Islet precursor cell (in vitro differentiated cells): ENCODE data around the gene ALOXE3.
"Not testable (repeated sequence)": the region's sequence is repeated elsewhere in the genome, so short reads cannot be mapped to it uniquely, and the experiment has no call there.

Experiments
- DNase-seq: peaks from one replicate; pipeline ENCODE4 v3.0.0-alpha.2; 2018

Gene ALOXE3

DNA sequence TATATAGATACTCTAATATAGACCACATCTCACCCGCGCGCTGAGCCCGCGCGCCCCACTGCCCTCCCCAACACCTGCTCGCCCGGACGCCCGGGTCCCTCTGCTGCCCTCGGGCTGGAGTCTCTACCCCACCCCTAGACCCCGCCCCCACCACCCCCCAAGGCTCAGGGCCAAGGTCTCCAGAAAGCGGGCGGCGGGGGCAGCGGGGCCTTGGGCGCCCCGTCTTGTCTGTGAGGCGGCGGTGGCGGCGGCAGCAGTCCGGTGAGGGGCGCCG is 3.0 kb upstream of the ALOXE3 start:
- no peak for DNase-seq

DNA sequence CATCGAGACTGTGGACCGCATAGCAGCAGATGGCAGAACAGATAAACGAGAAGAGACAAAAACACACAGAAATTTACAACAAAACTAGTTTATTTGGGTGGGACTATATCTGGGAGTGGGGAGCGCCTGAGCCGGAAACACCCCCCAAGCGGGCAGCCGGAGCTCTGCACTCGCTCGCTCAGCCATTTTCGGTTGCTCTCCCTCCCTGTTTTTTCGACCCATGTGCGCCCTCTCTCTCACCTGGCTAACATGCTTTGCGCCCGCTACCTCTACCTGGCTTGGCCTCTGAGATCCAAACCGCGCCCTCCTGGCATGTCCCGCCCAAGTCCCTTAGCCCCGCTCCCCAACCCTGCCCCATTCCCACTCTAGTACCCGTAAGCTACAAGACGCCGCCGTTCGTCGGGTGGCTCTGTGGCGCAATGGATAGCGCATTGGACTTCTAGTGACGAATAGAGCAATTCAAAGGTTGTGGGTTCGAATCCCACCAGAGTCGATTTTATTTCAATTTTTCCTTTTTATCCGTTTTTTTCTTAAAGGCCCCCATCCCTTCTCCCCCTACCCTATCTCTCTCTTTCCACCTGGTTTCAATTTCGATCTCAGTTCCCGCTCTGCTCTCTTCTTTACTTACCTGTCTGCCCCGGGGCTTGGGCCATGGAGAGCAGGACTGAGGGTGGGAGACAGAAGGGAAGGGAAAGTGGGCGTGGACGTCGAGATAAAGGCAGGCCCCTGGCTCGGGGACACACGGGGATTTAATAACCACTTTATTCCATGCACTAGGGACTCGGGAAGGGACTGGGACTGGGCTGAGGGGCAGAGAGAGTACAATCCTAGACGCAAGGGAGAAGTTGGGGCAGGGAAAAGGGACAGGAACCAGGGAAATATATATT is 2.4 kb upstream of the ALOXE3 start:
- peak; percentile 98 for DNase-seq

DNA sequence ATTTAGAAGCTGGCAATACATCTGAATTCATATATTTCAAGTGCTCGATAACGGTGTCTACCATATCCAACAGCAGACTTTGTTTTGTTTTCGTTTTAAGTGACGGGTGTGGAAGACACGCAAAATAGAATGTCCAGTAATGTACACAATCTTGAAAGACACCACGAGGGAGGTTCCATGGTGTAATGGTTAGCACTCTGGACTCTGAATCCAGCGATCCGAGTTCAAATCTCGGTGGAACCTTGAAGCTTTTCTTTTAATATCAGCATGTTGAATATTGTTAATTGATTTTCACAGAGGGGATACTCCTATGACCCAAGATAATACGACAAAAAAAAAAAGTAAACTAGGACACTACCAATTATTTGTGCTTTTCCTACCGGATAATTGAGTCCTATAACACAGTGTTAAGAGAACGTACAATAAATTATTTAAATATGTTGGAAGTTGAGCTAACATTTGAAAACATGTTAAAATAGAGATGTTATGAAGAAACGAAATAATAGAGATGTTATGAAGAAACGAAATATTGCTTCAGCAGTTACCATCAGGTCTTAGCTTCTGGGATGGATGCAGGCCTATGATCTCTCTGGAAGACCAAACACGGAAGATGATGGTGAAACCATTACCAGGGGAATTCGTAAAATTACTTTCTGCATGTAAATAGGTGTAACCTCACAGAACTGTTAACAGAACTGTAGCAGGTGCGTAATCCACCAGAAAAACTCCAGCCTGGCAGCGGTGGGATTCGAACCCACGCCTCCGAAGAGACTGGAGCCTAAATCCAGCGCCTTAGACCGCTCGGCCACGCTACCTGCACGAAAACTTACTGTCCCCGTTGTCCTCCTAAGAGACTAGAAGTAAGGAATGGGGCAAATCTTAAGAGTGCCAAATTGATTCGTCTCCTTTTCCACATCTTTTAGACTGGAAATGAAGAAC is 1.5 kb upstream of the ALOXE3 start:
- peak; percentile 98 for DNase-seq

DNA sequence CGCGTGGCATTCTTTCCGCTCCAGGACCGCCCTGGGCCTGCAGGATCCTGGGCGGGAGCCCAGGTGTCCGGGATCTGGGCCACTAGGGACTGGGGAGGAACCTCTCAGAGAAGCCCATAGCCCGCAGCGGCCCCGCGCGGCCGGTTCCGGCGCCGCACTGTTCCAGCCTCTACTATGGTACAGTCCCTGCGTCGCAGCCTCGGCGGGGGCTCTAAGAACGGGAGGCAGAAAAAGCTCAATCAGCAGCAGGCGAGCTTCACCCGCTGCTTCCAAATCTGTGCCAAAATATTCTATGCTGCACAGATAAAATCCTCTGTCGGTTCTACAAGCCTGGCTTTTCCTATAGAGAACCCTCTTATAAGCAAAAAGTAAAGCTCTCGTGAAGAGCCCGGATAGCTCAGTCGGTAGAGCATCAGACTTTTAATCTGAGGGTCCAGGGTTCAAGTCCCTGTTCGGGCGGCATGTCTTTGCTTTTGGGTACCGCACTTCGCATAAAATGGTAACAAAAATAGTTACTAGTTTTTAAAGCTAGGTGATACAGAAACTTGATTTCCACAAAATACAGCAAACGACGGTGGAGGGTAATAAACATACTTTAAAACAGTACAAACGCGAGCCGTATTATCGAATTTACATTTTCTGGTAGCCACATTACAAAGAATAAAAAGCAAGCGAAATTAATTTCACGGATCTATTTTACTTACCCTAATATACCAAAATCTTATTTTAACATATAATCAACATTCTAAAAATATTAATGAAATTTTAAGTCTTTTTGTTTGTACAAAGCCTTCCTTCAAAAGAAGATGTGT is 661 bp upstream of the ALOXE3 start:
- DNase-seq: peak; percentile 94

DNA sequence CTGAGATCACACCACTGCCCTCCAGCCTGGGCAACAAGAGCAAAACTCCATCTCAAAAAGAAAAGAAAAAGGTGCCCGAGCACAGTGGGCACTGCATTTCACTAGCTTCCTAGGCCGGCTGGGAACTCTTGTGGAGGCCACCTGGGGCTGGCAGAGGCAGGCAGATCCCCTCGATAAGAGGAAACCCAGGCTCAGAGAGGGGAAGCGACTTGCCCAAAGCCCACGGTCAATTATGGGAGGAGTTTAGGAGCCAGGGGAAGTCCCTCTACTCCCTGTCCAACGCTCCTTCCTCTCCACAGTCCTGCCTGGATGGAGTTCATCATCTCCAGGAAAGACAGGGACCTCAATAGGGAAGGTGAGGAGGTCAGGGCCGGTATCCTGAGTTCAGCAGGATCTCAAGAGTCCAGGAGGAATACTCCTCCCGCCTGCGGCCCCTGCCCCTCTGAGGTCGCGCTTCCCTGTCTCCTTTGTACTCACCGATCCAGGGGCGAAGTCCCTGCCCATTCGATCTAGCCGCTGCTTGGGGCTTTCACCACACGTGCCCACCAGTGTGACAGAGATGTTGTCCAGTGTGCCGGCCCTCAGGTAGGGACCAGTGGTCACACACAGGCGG is 841 bp downstream of the ALOXE3 start:
- DNase-seq: no peak

DNA sequence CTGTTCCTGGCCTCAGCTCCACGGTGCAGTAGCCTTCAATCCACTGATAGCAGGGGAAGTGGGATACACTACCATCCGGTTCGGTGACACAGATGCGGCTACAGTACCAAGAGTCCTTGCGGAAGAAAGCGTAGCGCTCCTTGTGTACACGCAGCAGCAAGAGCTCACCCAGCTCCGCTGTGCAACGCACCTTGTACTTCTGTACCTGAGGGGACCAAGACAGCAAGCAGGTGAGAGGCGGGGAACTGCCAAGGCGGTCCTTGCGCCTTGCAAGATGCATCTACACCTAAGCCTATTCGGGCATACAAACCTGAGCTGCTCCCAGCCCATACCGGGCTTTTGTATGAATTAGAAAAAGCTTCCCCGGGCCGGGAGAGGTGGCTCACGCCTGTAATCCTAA is 1.5 kb downstream of the ALOXE3 start:
- no peak for DNase-seq

DNA sequence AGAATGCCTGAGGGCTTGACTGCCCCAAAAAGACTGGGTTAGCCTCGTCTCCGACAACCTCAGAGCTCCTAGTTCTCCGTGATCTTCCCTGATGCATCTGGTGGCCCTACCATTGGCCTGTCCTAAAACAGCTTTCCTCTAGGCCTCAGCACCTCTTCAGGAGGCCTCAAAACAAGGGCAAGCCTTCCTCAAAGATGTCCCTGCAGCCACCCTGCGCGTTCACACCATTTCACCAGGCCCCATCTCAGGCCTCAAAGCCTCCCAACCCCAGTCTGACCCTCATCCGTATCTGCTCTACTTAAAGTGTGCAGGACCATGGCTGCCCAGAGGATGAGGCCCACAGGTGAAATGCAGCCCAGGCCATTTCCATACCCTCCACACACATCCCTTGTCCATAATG is 7.4 kb downstream of the ALOXE3 start:
- DNase-seq: no peak

DNA sequence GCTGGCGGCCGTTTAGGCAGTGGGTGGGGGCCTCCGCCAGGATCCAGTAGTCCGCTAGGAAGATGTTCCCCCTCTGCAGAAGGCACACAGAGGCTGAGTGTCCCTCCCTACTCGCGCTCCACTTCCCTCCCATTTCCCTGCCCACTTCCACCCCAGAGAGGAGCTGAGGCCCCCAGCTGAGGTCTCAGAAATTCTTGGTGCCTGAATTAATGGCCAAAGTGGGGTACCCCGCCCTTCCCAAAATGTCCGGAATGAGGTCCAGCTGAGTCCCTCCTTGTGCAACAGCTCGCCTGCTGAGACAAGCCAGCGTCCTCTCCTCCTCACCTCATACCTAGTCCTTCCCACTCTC is 7.9 kb downstream of the ALOXE3 start:
- DNase-seq: no peak

DNA sequence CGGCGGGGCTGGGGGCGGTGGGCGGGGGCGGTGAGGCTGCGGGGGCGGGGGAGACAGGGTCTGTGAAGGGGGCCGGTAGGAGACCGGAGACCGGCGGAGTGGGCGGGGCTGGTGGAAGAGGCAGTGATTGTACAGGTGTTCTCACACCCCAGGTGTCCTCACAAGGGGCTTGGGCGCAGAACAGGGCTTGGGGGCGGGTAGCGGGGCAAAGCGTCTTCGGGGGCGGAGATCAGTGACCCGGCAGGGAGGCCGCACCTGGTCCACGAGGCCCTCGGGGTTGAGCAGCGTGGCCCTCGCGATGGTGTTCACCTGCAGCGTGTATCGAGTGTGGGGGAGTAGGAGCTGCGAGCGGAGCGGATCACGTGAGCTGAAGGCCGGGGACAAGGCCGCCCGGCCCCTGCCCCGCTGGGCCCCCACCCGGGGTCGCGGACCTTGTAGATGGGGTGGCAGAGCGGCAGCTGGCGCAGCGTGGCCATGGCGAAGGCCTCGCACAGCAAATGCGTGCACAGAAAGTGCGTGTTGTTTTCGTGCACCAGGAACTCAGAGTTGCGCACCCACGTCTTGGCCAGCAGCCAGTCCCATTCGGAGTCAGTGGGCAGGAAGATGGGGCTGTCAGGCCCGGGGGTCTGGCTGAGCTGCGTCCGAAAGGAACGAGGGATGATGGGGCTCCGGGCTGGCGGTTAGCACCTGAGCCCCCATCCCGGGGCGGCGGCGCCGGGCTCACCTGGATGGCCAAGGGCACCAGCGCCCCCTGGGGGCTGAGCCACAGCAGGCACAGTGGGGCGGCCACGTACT is 8.5 kb downstream of the ALOXE3 start:
- peak; percentile 88 for DNase-seq

DNA sequence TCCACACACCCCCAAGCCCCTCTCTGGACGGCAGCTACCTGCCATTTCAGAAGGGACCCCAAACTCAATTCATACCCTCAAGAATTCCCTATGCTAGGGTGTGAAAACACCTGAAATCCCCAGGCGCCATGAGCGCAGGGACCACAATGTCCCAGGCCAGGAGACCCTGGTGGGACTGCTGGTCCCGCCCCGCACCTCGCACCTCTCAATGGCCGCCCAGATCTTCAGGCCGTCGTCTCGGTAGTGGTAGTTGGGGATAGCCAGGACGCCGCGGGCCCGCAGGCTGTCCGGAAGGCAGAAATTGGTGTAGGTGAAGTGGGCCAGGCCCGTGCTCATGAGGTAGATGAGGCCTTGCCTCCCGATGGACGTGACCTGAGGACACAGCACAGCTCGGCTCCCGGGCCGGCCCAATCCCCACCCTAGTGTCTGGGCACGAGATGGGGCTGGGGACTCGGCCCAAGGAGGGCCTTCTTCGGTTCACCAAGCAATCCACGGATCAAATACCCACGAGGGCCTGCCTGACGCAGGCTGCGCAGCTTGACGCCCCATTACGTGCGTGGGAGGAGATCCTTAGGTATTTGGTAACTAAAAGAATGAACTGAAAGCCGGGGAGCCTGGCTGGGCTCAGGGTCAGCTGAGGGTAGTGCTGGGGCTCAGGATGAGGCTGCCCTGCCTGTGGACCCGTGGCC is 9.2 kb downstream of the ALOXE3 start:
- no peak for DNase-seq

DNA sequence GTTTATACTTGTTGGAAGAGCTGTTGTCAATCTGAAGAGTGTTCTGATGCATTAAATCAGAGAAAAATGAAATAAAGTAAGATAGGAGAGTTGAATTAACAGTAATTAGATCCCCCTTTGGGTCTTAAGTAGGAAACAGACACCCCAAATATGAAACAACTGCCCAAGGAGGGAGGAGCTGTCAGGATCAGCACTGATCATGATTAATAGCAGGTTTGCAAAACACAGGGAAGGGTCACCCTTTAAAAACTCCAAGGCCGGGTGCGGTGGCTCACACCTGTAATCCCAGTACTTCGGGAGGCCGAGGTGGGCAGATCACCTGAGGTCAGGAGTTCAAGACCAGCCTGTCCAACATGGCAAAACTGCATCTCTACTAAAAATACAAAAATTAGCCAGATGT is 11.3 kb downstream of the ALOXE3 start:
- DNase-seq: not testable (repeated sequence)

DNA sequence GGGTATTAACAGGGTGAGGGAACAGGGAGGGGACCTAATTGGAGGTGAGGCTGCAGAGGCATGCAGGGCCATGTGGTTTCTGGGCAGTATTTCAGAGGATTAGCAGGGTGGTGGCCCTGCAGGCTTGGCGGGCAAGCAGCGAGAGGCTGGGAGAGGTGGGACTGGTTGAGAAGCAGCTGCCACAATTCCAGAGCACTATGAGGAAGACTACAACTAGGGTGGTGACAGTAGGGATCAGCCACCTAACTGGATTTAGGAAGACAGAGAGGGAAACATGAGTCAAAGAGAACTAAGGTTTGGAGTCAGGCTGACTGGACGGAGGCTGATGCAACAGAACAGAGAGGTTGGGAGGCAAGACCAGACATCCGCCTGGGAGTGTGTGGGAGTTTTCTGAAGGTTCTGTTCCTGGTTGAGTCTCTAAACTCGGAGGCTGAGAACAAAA is 12.3 kb downstream of the ALOXE3 start:
- DNase-seq: peak; percentile 82

DNA sequence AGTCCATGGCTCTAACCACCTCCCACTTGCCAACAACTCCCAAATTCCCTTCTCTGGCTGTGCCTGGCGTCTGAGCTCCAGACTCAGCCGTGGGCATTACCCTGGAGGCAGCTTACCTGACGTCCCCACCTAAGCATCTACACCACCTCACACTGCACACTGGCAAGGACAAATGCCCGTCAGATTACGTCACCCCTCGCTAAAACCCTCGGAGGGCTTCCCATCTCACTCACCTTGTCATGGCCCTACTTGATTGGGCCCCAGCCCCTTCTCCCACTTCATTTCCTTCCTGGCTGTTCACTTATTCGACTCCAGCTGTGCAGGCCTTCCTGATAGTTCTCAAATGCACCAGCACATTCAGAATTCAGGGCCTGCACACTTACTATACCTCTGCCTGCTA is 13.4 kb downstream of the ALOXE3 start:
- DNase-seq: no peak

DNA sequence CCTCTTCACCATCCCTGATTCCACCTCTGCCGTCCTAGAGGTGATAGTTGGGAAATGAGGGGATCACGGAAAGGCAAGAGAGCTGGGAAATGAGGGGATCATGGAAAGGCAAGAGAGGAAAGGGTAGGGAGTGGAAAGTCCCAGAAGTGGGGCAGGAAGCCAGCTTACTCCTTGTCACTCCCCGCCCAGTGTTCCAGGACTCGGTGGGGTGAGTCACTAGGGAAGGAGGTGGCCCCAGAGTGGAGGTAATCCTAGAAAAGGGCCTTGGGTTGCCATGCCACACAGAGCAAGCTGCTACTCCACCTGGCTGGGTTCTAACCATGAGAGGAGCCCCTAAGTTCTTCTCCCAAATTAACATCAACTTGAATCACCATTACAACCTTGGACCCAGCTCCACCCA is 14.8 kb downstream of the ALOXE3 start:
- no peak for DNase-seq

DNA sequence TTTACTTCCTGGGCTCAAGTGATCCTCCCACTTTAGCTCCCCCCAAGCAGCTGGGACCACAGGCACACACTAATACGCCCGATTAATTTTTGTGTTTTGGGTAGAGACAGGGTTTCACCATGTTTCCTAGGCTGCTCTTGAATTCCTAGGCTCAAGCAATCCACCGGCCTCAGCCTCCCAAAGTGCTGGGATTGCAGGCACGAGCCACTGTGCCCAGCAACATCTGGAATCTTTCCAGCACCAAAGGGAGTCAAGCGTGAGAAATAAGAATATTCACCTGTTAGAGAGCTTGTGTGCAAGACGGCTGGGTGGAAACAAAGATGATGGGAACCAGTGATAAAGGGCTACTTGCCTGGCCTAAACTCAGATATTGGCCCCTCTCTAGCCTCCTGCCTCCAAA is 16.6 kb downstream of the ALOXE3 start:
- DNase-seq: no peak

DNA sequence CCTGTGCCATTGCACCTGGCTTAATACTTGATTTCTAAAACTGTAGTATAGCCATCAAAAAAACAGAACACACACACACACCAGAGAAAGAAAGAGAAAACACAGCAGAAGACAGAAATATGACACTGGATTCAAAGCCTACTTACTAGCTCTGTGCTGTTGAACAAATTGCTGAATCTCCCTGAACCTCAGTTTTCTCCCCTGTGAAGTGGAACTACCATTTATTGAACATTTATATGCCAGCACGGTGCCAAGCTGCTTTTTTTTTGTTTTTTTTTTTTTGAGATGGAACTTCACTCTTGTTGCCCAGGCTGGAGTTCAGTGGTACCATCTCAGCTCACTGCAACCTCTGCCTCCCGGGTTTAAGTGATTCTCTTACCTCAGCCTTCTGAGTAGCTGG is 17.6 kb downstream of the ALOXE3 start:
- DNase-seq: no peak

DNA sequence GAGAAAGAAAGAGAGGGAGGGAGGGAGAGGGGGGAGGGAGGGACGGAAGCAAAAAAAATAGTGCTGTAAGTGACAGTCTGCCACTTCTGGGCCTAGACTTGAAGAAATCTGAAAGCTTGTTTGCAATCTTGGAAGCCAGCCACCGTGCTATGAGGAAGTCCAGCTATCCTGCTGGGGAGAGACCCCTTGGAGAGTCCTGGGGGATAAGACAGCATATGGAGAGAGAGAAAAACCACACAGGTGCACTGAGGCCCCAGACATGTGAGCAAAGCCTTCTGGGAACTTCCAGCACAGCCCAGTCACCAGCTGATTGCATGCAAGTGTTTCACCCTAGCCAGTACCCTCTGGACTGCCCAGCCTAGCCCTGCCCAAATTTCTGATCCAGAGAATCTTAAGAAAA is 18.2 kb downstream of the ALOXE3 start:
- no peak for DNase-seq

DNA sequence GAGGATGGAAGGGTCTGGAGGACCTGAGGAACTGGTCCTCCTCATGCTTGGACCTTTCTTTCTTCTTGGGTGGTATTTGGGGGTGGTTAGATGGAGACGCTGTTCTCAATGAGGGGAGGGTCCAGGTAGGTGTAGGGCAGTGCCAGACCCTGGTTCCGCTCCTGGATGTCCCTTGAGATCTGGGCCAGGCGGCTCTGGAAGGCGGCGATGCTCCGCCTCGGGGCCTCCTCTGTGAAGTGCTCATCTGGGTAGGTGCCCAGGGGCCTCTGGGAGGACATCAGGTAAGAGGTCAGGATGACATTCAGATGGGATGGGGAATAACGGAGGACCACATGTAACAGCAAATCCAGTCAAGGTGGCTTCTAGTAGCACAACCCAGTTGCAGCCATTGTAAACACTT is 21.8 kb downstream of the ALOXE3 start:
- DNase-seq: no peak

DNA sequence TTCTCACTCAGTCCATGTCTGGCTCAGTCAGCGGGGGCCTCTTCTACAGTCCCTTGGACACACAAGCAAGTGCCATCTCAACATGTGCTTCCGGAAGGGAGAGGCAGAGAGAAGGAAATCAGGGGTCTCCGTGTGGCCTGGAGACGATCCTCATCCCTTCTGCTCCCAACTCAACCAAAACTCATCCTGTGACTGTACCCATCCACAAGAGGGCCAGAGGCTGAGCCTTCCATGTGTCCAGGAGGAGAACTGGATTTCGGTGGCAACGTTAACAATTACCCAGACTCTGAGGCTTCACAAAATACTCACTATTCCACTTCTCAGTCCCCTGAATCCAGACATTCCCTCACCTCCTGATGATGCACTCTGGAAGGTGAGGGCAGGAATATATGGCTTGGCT is 23.0 kb downstream of the ALOXE3 start:
- DNase-seq: no peak

DNA sequence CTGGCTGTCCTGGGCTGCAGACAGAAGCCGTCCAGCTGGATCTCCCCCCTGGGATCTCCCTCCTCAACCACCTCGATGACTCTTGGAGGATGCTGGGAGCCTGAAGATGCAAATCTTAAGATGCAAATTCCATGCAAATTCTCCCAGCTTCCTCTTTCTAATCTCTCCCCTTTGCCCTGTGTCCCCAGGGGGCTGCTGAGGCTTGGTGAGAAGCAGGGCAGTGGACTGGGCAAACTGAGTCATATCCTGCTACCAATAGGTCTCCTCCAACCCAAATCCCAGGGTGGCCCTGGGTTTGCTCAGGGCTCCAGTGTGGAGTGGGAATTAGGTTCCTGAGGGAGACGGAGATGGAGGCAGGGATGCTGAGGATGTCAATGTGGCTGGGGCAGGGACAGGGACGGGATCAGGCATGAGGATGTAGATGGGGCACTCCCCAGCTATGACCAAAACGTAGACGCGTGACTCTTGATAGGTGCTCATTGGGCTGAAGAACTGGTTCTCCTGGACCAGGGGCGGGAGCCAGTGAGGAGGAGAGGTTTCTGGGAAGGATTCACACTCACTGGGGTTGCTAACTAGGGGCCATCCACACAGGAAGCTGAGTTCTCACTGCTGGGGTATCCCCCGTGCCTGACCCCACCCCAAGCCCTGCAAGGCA is 27.2 kb downstream of the ALOXE3 start:
- DNase-seq: no peak

DNA sequence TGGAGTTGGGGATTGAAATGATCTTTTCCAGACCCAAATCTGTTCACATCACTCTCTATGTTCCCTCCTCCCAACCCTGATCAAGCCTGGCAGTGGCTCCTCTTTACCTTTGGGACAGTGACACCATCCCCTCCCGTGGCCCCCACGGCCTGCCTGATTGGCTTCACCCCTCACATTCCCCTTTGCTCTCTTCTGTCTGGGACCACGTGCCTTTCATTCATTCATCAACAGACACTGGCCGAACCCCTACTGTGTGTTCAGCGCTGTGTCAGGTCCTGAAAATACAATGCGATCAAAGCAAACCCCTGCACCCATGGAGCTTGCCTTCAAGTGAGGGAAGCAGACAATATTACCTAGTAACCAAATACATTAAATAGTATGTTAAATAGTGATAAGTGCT is 28.6 kb downstream of the ALOXE3 start:
- DNase-seq: no peak
